ENCODE data around the gene RSBN1. TPM values are rescaled to one million over a fixed set of nuclear protein-coding genes. Genes with fewer than 3 reads are reported as not detected.

Gene RSBN1
- total RNA-seq, 1 experiment from 2014 or later, result 9.9 TPM

GRCh38 chr1:113849072-113849471 is 36.8 kb upstream of the RSBN1 start:
- Mint-ChIP-seq H3K36me3 (ENCODE audit: insufficient read depth, unreplicated experiment) (no peaks in the 10 kb centered on the region), H3K9me3 (ENCODE audit: low read depth, unreplicated experiment) (peaks cover 3% of the 10 kb centered on the region), H3K4me1 (ENCODE audit: low read depth, unreplicated experiment) (no peaks in the 10 kb centered on the region), H3K27me3 (ENCODE audit: unreplicated experiment) (no peaks in the 10 kb centered on the region), H3K27ac (ENCODE audit: unreplicated experiment) (no peak overlapping the region), H3K4me3 (ENCODE audit: low read depth, unreplicated experiment) (no peak overlapping the region)
- CTCF ChIA-PET, result no interaction called here
- no TSS peak for BruUV-seq (replicated peaks)
- intact Hi-C loops (cut with micrococcal nuclease; ENCODE audit: unreplicated experiment), result no loop called here
- no peak for TF ChIP-seq CTCF (IDR thresholded peaks at IDR 0.05; ENCODE audit: unreplicated experiment)
- no peak for DNase-seq

DNA sequence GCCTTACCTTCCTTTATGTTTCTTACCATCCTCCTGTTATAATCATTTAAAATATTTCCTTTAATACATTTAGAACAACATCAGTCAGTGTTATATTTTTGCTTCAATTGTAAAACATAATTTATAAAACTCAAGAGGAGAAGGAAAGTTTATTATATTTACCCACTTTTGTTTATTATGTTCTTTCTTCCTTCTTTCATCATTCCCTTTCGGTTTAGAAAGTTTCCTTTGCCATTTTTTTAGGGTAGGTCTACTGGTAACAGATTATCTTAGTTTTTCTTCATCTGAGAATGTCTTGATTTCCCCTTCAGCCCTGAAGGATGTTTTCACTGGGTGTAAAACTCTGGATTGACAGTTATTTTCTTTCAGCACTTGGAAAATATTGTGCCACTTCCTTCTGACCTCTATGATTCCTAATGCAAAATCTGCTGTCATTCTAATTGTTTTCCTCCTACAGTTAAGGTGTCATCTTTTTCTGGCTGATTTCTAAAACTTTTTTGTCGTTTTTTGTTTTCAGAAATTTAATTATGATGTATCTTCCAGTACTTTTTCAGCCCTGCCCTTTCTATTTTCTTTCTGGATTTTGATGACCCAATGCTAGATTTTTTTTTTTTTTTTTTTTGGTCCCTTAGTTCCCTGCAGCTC is 34.2 kb upstream of the RSBN1 start:
- Mint-ChIP-seq H3K4me1 (ENCODE audit: low read depth, unreplicated experiment) (no peaks in the 10 kb centered on the region), H3K27ac (ENCODE audit: unreplicated experiment) (no peak overlapping the region), H3K27me3 (ENCODE audit: unreplicated experiment) (no peaks in the 10 kb centered on the region), H3K9me3 (ENCODE audit: low read depth, unreplicated experiment) (peaks cover 3% of the 10 kb centered on the region), H3K36me3 (ENCODE audit: insufficient read depth, unreplicated experiment) (no peaks in the 10 kb centered on the region), H3K4me3 (ENCODE audit: low read depth, unreplicated experiment) (no peak overlapping the region)
- BruUV-seq (replicated peaks), result no TSS peak
- no peak for DNase-seq
- CTCF ChIA-PET, result no interaction called here
- intact Hi-C loops (cut with micrococcal nuclease; ENCODE audit: unreplicated experiment), result no loop called here
- TF ChIP-seq CTCF (IDR thresholded peaks at IDR 0.05; ENCODE audit: unreplicated experiment), result no peak

GRCh38 chr1:113836534-113836933 is 24.3 kb upstream of the RSBN1 start:
- CTCF ChIA-PET, result interaction anchor here (0.7 kb wide), 1 partner anchor 19 kb away, joined by 3 read pairs; no protein-coding TSS in a partner anchor
- intact Hi-C loops (cut with micrococcal nuclease; ENCODE audit: unreplicated experiment), result loop anchor here (5.0 kb wide), 1 partner anchor 51 kb away; the partner anchor contains the start of gene BCL2L15
- BruUV-seq (replicated peaks), result no TSS peak
- no peaks in the 10 kb centered on the region for H3K4me1 Mint-ChIP-seq (ENCODE audit: low read depth, unreplicated experiment)
- no peak for TF ChIP-seq CTCF (IDR thresholded peaks at IDR 0.05; ENCODE audit: unreplicated experiment)
- no peaks in the 10 kb centered on the region for H3K36me3 Mint-ChIP-seq (ENCODE audit: insufficient read depth, unreplicated experiment)
- no peak for DNase-seq
- no peak overlapping the region for H3K27ac Mint-ChIP-seq (ENCODE audit: unreplicated experiment)
- no peaks in the 10 kb centered on the region for H3K9me3 Mint-ChIP-seq (ENCODE audit: low read depth, unreplicated experiment)
- H3K4me3 Mint-ChIP-seq (ENCODE audit: low read depth, unreplicated experiment), result no peak overlapping the region
- H3K27me3 Mint-ChIP-seq (ENCODE audit: unreplicated experiment), result no peaks in the 10 kb centered on the region

DNA sequence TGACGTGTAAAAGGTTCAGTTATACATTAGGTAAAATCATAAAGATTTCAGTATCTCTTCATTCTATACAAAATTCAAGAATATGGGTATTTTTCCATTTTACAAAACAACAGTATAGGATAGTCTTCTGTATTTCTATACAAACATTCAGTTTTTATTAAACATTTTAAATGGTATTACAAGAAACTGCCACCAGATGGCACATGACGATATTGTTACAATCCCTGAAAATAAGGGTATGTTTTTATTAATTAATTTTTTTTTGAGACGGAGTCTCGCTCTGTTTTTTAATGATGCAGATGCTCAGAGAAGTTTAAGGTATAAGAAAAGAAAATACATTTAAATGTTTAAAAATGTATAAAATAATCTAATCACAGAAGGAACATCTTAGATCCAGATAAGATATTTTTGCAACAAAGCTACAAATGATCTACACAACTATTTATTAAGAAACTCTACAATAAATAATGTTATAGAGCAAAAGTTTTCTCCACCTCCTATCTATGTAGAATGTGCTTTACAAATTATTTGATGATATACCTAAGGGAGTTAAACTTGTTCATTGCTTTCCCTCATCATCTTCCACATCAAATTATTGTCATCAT is 23.5 kb upstream of the RSBN1 start:
- no peaks in the 10 kb centered on the region for H3K9me3 Mint-ChIP-seq (ENCODE audit: low read depth, unreplicated experiment)
- H3K27ac Mint-ChIP-seq (ENCODE audit: unreplicated experiment), result no peak overlapping the region
- no TSS peak for BruUV-seq (replicated peaks)
- H3K27me3 Mint-ChIP-seq (ENCODE audit: unreplicated experiment), result no peaks in the 10 kb centered on the region
- intact Hi-C loops (cut with micrococcal nuclease; ENCODE audit: unreplicated experiment), result loop anchor here (1.0 to 5.0 kb wide), 3 partner anchors 52 to 94 kb away; partner anchors contain the start of genes BCL2L15, DCLRE1B and HIPK1
- DNase-seq, result peak; percentile 8
- H3K4me1 Mint-ChIP-seq (ENCODE audit: low read depth, unreplicated experiment), result no peaks in the 10 kb centered on the region
- H3K36me3 Mint-ChIP-seq (ENCODE audit: insufficient read depth, unreplicated experiment), result no peaks in the 10 kb centered on the region
- no peak for TF ChIP-seq CTCF (IDR thresholded peaks at IDR 0.05; ENCODE audit: unreplicated experiment)
- CTCF ChIA-PET, result interaction anchor here (0.7 kb wide), 1 partner anchor 20 kb away, joined by 3 read pairs; no protein-coding TSS in a partner anchor
- H3K4me3 Mint-ChIP-seq (ENCODE audit: low read depth, unreplicated experiment), result no peak overlapping the region
